Stimulated activated CD4-positive, alpha-beta T cell treated with anti-CD3 and anti-CD28 coated beads, Interleukin-1b, Interleukin-23, amount 100 ng/mL, for 4 hours (primary cell): ENCODE results near the gene CCR7.
A peak's percentile ranks its signal among the peaks of the same experiment; 100 is the strongest.
"Not testable (repeated sequence)": the region's sequence is repeated elsewhere in the genome, so short reads cannot be mapped to it uniquely, and the experiment has no call there.

ENCODE experiments used
- DNase-seq, 2 donors: peaks; one replicate each; pipeline ENCODE4 v3.0.0-alpha.2; 2020; ENCODE audit warnings: low read depth in 2 of 2

CCR7 gene

DNA sequence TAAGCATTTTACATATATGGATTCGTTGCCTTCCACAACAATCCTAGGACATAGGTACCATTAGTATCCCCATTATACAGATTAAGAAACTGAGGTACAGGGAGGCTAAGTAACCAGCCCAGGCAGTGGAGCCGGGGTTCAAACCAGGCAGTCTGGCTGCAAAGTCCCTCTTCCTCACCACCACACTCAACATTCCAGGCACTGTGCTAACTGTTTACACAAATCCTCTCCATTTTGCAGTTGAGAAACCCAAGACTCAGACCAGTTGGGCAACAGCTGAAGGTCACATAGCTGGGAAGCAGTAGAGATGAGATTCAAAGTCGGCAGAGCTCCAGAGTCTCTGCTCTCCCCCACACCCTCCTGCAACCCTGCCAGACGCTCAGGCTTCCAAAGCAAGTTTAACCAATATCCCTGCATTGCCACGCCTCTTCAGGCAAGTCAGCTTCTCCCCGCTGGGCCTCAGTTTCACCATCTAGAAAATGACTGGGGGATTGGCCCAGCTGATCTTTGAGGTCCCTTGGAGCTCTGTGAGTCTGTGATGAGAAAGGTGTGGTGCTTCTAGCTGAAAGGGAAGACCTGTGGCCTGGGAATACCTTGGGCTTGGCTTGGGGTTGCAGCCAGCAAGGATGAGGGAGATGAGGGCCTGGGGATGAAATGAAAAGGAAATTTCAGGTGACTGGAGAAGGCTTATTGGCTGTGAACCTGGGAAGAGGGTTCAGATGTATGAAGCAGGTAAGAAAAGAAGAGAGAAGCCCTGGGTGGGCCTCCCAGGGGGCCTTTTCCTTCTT is 14.0 kb downstream of the CCR7 start:
- no peak for DNase-seq

GRCh38 chr17:40550608-40551007 is 14.7 kb downstream of the CCR7 start:
- no peak for DNase-seq

GRCh38 chr17:40548982-40549685 is 16.1 kb downstream of the CCR7 start:
- DNase-seq = no peak

DNA sequence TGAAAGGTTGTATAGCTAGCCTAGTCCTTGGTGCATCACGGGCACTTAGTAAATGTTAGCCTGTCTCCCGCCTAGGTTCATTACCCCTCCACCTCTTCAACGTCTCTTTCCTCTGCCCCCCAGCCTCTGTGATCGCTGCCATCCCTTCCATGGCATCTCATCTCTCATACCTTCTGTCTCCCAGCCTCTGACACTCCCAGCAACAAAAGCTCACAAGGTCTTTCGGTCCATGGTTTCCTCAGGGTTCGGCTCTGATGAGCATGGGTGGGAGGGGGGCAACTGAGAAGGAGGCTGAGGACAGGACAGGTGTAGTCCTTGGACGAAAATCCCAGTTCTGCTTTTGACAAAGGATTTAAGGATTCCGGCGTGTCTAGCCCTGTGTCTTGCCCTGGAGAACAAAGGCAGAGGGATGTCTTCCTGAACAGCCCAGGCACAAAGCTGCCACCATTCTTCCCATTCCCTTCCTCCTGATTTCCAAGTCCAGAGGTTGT is 16.7 kb downstream of the CCR7 start:
- no peak for DNase-seq

GRCh38 chr17:40547785-40548478 is 17.3 kb downstream of the CCR7 start:
- DNase-seq = no peak

- no peak for DNase-seq
These were observed 18.0 kb downstream of the CCR7 start for GRCh38 chr17:40547079-40547784.

DNA sequence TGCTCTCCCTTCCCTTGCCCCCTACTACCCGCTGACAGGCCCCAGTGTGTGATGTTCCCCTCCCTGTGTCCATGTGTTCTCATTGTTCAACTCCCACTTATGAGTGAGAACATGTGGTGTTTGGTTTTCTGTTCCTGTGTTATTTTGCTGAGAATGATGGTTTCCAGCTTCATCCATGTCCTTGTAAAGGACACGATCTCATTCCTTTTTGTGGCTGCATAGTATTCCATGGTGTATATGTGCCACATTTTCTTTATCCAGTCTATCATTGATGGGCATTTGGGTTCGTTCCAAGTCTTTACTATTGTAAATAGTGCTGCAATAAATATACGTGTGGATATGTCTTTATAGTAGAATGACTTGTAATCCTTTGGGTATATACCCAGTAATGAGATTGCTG is 18.8 kb downstream of the CCR7 start:
- not testable (repeated sequence) for DNase-seq

DNA sequence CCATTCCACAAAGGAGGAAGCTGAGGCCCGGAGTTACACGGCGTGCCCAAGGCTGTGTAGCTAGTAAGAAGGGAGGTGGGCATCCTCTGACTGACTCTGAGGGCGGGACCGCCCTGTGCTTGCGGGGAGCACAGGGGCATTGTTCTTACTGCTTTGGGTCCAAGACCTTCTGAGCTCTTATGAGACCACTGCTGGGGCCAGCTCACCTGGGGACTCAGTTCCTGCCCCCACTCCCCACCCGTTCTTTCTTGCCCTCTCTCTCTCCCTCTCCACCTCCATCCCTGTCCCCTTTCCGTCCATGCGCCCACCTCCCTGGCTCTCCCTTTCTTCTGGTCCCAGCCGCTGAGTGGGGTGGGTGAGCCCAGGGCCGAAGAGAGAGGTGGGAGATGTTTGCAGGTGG is 19.6 kb downstream of the CCR7 start:
- no peak for DNase-seq

GRCh38 chr17:40542558-40543411 is 22.5 kb downstream of the CCR7 start:
- no peak for DNase-seq

- DNase-seq = no peak
These were observed 23.3 kb downstream of the CCR7 start for GRCh38 chr17:40541873-40542557.

DNA sequence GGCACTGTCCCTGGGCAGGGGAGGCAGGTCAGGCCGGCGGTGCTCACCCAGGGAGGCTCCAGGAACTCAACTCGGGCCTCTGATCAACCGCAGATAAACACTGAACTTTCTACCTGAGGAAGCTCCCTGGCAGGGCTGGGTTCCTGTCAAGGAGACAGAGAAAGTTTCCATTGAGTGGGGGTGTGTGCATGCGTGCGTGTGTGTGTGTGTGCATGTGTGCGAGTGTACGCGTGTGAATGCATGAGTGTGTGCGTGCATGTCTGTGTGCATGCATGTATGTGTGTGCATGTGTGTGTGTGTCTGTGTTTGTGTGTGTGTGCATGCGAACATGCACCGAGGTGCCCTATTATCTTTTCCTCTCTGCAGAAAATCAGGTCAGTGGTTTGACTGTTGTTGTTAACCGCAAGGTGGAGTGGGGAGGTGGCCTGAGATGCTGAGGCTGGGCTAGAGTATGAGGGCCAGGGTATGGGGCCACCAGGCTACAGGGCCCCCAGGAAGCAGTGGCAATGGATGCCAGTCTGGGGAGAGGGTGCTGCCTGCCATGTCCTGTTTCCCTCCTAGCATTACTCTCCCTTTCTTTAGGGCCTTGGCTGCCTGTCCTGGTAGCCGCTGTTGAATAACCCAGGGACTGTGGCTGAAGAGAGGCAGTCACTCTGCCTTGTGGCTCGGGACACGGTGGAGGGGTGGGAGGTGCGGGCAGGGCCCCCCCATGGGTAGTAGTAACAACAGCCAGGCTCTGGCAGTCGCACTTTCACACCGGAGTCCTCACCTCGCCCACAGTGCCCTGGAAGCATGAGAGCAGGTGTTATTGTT is 24.0 kb downstream of the CCR7 start:
- DNase-seq = peak in 1 of 2 donors; percentile 57

DNA sequence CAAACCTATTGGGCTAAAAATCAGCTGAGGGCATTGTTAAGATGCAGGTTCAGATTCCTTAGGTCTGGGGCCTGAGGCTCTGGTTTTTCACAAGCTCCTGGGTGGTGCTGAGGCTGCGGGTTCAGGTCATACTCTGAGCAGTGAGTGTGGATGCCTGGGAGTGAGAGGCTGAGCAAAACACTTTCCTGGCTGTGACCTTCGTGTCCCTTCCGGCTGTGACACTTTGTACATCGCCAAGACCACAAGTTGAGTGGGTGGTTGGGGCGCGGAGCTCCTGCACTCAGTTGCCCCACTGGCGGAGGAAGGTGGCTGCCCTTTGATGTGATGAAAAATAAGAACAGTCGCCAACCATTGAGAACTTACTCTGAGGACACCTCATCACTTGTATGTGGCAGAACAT is 24.8 kb downstream of the CCR7 start:
- no peak for DNase-seq

DNA sequence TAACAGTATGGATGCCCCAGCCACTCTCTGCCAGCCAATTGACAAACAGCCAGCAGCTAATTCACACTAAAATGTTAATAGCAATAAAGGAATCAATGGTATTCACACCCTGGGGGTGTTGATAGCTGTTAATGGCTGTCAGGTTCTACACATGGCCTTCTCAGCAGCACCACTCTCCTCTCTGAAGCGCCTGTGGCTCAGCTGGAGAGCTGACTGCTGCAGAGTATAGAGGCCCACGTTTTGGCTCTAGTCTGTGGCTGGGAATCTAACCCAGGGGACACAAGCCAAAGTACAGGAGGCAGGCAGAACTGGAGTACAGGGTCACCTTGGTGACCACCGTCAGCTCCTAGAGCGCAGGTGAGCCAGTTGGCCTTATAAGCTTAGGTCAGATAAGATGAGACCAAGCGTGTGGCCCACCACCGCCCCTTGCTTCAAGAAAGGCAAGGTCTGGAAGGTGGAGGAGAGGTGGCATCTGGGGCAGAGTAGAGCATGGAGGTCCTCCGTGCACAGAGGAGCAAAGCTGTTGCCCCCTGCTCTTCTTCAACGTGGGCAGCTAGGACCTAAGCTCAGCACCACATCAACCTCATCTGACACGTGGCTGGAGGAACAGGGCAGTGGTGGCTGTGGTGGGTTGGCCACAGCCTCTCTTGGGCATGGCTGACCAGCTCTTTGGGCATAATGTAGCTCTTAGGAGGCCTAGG is 25.4 kb downstream of the CCR7 start:
- no peak for DNase-seq

- no peak for DNase-seq
These were observed 26.2 kb downstream of the CCR7 start for GRCh38 chr17:40538936-40539705.

GRCh38 chr17:40538019-40538935 is 27.0 kb downstream of the CCR7 start:
- DNase-seq = no peak

DNA sequence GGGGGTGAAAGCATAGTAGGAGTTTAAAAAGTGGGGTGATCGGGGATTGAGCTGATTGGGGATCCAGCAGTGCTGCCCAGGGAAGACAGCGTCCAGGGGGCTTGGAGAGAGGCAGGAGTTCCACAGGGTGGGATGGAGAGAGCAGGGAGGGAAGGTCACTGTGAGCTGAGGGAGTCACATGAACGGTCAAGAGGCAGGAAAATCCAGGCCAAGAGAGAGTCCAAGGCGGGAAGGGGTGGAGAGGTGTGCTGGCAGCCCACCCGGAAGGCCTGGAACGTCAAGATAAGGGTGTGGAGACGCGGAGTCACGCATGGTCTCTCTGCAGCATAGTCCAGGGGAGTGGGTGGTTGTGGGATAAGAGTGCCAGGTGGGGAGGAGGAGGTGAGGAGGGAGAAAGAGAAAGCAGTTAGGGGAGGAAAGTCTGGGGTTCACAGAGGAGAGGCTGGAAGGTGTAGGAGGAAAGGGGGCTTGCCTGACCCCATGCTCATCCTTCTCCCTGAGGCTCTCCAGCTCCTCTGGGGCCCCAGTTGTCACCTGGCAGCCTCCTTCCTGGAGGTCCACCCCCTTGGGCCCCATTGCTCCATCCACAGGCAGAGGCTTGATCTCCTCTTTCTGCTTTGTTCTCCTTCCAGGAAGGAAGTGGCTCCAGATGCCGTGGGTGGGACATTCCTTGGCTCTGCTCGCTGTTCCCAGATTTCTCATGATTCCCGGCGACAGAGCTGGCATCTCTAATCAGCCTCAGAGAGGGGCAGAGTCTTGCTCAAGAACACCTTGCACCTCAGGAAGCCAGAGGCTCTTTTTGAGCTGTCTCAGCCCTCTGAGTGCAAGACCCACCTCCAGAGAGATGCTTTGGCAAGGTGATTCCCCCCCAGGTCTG is 28.7 kb downstream of the CCR7 start:
- DNase-seq = no peak
